ENCODE results near the gene SLC8A3. TPM values are rescaled to one million over a fixed set of nuclear protein-coding genes. Genes with fewer than 3 reads are reported as not detected.

The SLC8A3 gene
- total and polyA plus RNA-seq, 2 of the 13 experiments (the other 11 are each of a cell fraction or from before 2014, with no cell fraction given): 0.01 to 0.02 TPM

DNA sequence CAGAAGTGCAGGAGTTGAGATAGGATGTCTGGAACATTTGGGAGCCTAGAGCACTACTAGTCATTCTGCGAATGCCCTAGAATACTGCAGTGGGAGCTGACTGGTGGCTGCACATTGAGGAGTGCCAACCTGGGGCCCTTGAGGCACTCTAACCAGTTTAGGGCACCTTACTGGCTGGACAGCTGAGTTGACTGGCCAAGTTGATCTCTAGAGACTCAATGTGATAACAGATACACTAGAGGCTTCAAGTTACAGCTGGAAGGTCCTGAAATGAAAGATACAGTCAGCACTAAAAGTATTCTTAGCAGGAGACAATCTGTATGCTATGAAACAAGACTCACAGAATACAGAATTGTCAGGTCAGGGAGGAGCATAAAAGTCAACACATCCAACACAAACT is 8.0 kb downstream of the SLC8A3 start:
- ATAC-seq (no peak), FAIRE-seq (no peak), DNase-seq (ENCODE audit: low spot score) (no peak)
- no TSS peak for BruUV-seq (replicated peaks)
- Histone ChIP-seq H3K27ac (ENCODE audit: extremely low read length, insufficient read depth, low read length) (no peak overlapping the region), H2AFZ (ENCODE audit: low read length) (no peak overlapping the region), H3K9ac (ENCODE audit: insufficient read depth, low read depth, low read length) (no peak overlapping the region), H3K4me3 (replicated peaks in 1 of 3; ENCODE audit: insufficient read depth in 1 of 3, low read depth in 2 of 3, low read length in 3 of 3) (no peak overlapping the region), H4K20me1 (ENCODE audit: insufficient read depth, low read length) (no peaks in the 10 kb centered on the region), H3K4me2 (ENCODE audit: low read depth, low read length) (no peak overlapping the region), H3K4me1 (ENCODE audit: insufficient read depth, low read length) (no peaks in the 10 kb centered on the region), H3K27me3 (ENCODE audit: control insufficient read depth in 1 of 2, insufficient read depth in 2 of 2, low read length in 2 of 2) (peaks cover 0 to 13% of the 10 kb centered on the region in 2 experiments; a peak in 3 of 5 replicates), H3K79me2 (ENCODE audit: insufficient read depth, low read length) (no peaks in the 10 kb centered on the region), H3K36me3 (replicated peaks in 1 of 2; ENCODE audit: control insufficient read depth in 1 of 2, insufficient read depth in 2 of 2, low read length in 2 of 2) (no peaks in the 10 kb centered on the region), H3K9me3 (ENCODE audit: low read length) (no peaks in the 10 kb centered on the region)
- in situ Hi-C loops (cut with HindIII; ENCODE audit: extremely low pct_ligation_motif_present, low pct_unique_long_range_greater_than_20kb) (no loop called here), intact Hi-C loops (cut with micrococcal nuclease; ENCODE audit: unreplicated experiment) (no loop called here)
- ChIA-PET CTCF (ENCODE audit: low intra/inter-chr PET ratio, low total read pairs) (no interaction called here), POLR2A (no interaction called here)
- whole genome bisulfite sequencing (ENCODE audit: low lambda C conversion rate): no CpG with 5 or more reads among the region's 1 CpG
- TF ChIP-seq EEA1 (CRISPR knock-in tag; IDR thresholded peaks at IDR 0.05; ENCODE audit: borderline replicate concordance): no peak
- no peak for TF ChIP-seq ZNF382 (CRISPR knock-in tag; IDR thresholded peaks at IDR 0.05; ENCODE audit: borderline replicate concordance)
- TF ChIP-seq NKX3-1 (CRISPR knock-in tag; IDR thresholded peaks at IDR 0.05): no peak
- no peak for TF ChIP-seq HNRNPK (IDR thresholded peaks at IDR 0.05; ENCODE audit: low read depth, low read length, poor library complexity, severe bottlenecking)
- TF ChIP-seq ZNF513 (CRISPR knock-in tag; conservative IDR thresholded peaks at IDR 0.05): no peak
- no peak for TF ChIP-seq ZNF879 (CRISPR knock-in tag; IDR thresholded peaks at IDR 0.05)
- no peak for TF ChIP-seq SP2 (CRISPR knock-in tag; IDR thresholded peaks at IDR 0.05)
- no peak for TF ChIP-seq MYPOP (CRISPR knock-in tag; IDR thresholded peaks at IDR 0.05)
- TF ChIP-seq SRF (IDR thresholded peaks at IDR 0.05; ENCODE audit: low read depth, low read length): no peak
- no peak for TF ChIP-seq TBX2 (CRISPR knock-in tag; IDR thresholded peaks at IDR 0.05; ENCODE audit: borderline replicate concordance)
- TF ChIP-seq ZSCAN22 (CRISPR knock-in tag; IDR thresholded peaks at IDR 0.05): no peak
- TF ChIP-seq ZEB1 (IDR thresholded peaks at IDR 0.05; ENCODE audit: insufficient replicate concordance, low read depth): no peak
- TF ChIP-seq TSC22D2 (CRISPR knock-in tag; IDR thresholded peaks at IDR 0.05; ENCODE audit: borderline replicate concordance): no peak
